Inflammatory macrophage treated with lipopolysaccharide for 4 hours (primary cell): Measurements from ENCODE around the gene CEP170.
A peak's percentile ranks its signal among the peaks of the same experiment; 100 is the strongest.
"Not testable (repeated sequence)": the region's sequence is repeated elsewhere in the genome, so short reads cannot be mapped to it uniquely, and the experiment has no call there.

Experiments
- DNase-seq: peaks from one replicate; pipeline ENCODE4 v3.0.0-alpha.2; 2020

CEP170 gene

GRCh38 chr1:243164911-243165310, 90.2 kb downstream of the CEP170 start:
- not testable (repeated sequence) for DNase-seq

DNA sequence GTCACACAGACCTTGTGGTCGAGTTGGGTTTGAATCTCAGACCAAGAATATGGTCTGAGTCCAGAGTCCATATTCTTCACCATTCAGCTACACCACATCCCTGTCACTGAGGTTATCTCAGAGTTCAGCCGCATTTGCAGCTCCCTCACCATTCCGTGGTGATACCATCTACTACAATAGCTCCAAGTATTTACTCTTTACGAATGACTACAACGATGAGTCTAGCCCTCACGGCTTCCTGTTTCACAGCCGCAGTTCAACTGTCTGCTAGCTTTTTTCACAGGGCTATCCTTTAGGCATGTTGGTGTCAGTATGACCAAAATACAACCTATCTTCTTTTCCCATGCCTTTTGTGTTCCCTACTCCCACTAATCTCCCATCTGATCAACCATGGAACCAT, 104.2 kb downstream of the CEP170 start:
- not testable (repeated sequence) for DNase-seq

- not testable (repeated sequence) for DNase-seq
Observed at GRCh38 chr1:243149120-243149519, 106.0 kb downstream of the CEP170 start.

DNA sequence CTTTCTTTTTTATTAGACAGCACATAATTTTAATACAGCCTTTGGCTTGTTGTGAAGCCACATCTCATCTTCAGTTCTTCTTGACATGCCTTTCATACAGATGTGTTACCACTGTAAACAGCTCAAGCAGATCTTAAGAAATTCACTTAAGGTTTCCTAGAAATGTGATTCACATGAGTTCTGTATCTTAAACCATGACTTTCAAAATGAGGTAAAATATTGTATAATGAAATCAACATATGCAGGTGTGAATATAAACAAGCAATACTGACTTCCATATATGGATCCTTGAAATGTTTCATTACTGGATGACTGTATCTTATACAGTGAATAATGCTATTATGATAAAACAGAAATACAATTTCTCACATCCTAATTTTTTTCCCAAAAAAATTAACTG, 107.7 kb downstream of the CEP170 start:
- DNase-seq, result not testable (repeated sequence)

DNA sequence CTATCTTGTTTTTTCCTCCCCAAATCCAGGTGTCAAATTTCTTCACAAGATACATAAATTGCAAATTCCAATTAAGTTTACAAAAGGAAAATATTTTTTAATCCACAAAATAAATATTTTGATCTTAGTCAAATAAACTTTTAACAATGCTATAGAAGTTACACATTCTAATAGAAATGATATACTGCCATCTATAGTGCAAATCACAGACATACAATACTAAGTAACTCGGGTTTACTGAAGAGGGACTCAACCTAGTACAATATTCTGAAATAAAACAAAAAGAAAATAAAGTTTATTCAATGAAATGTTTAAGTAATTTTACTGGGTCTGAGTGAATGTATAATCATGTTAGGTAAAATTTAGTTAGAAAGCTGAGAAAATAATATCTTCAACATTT, 114.6 kb downstream of the CEP170 start:
- DNase-seq, result not testable (repeated sequence)

DNA sequence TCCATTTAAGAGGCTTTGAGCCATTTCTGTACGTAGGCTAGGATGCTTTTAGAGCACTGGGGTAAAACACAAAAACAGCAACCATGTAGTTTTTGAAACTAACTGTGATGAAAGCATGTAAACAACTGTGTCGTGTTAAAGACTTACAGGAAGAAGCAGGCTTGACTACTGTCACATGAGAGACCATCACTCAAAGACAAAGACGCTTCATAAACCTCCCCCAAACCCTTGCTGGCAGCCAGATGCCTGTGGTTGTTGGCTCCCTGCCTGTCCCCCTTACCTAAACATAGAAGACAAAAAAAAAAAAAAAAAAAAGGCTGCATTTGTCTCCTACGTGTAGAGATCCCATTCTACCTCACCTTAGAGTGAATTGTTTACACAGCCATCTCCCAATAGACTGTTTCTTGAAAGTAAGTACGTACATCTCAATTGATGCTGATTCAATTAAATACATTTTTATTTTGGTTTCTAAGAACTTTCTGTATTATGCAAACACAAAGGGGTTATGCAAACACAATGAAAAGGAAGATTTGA, 132.1 kb downstream of the CEP170 start:
- not testable (repeated sequence) for DNase-seq

- not testable (repeated sequence) for DNase-seq
Observed at GRCh38 chr1:243121939-243122338, 133.1 kb downstream of the CEP170 start.

DNA sequence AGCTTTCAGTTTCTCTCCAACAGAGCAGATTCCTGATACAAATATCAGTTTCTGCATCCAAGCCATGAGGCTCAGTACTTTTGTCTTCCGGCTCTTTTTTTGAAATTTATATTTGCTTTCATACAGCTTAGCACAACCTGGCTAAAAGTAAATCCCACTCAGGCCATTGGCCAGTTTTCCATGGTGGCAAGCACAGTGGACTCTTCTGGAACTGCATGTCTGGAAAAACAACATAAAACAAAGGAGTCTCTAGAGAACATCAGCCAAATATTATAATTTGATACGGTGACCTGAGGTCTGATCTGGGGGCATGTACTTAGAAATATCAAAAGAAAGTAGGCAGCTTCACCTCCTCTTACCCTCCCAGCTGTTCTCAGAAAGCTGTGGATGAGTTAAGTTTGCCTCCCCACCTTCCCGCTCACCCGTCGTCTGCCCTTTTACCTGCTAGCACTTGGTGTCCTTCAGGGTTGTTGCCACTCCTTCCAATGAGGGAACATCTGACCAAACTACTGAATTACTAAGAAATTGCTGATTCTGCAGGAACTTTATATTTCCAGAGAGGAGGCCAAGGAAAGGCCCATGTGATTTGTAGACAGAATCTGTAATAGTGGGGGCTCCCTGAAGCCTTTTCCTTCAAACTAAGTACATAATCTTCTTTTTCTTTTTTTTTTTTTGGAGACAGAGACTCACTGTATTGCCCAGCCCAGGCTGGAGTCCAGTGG, 136.3 kb downstream of the CEP170 start:
- DNase-seq, result not testable (repeated sequence)

- peak; percentile 58 for DNase-seq
Observed at GRCh38 chr1:243116187-243116586, 138.9 kb downstream of the CEP170 start.

DNA sequence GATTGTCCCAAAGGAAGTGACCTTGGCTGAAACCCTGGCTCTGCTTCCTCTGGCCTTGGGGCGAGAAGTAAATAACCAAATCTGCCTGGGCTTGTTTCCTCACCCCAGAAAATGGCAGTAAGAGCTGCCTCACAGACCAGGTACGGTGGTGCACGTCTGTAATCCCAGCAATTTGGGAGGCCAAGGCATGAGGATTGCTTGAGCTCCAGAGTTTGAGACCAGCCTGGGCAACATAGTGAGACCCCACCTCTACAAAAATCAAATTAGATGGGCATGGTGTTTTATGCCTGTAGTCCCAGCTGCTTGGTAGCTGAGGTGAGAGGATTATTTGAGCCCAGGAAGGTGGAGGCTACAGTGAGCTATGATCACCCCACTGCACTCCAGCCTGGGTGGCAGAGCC, 140.3 kb downstream of the CEP170 start:
- DNase-seq, result not testable (repeated sequence)

DNA sequence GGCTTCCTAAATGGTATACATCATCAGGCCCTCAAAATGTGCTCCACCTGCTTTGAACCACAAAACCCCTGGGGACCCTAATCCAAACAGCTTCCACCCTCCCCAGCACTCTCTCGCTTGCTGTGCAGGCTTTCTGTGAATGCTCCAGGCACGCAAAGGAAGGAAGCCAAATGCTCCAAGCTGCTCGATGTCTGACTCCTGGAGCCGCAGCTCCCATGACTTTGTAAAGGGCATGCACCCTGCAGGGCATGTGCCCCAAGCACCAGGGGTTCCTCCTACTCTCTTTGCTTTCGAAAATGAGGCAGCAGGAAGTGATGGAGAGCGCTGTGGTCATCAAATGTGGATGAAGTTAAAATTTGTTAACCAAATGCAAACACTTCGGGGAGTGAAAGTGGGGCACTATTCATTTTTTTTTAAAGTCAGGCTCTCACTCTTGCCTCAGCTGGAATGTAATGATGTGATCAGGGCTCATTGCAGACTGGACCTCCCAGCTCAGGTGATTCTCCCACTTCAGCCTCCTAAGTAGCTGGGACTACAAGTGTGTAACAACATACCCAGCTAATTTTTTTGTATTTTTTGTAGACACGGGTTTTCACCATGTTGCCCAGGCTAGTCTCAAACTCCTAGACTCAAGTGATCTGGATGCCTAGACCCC, 140.9 kb downstream of the CEP170 start:
- peak; percentile 84 for DNase-seq

DNA sequence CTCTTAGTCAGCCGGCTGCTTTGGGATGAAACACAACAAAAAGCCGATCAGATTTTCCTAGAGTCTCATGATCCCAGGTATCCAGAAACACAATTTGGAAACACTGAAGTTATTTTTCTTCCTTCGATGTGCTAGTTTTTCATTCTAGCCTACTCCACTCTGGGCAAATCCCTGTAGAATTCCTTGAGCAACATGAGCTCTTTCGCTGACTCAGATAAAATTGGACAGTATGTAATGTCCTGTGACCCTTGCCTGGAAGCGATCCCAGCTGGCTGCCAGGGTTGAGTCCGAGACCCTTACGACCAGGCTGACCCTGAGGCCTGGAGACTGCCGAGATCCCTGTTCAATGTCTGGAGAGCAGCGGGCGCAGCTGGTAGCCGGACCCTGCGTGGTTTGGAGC, 147.9 kb downstream of the CEP170 start:
- DNase-seq, result not testable (repeated sequence)

DNA sequence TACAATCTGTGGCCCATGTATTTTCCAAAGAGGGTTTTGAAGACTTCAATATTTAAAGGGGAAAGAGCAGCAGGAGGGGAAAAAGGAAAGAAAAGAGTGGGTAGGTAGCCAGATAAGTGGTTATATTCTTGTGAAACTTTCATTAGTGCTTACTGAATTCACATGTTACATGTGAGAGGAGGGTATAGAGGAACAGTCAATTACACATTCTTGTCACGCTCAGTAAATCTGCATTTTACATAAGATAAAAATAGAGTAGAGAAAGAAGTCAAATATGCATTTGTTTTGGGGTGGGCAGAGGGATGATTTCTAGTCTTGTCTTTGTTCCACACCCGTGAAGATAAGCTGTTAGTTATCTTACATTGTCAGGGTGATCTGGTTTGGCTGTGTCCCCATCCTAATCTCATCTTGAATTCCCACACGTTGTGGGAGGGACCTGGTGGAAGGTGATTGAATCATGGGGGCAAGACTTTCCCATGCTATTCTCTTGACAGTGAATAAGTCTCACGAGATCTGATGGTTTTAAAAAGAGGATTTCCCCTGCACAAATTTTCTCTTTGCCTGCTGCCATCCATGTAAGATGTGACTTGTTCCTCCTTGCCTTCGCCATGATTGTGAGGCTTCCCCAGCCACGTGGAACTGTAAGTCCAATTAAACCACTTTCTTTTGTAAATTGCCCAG, 149.3 kb downstream of the CEP170 start:
- peak; percentile 38 for DNase-seq

- DNase-seq, result not testable (repeated sequence)
Observed at GRCh38 chr1:243105104-243105503, 150.0 kb downstream of the CEP170 start.

- peak; percentile 71 for DNase-seq
Observed at GRCh38 chr1:243104452-243104851, 150.6 kb downstream of the CEP170 start.

GRCh38 chr1:243101551-243102050, 153.5 kb downstream of the CEP170 start:
- peak; percentile 72 for DNase-seq

DNA sequence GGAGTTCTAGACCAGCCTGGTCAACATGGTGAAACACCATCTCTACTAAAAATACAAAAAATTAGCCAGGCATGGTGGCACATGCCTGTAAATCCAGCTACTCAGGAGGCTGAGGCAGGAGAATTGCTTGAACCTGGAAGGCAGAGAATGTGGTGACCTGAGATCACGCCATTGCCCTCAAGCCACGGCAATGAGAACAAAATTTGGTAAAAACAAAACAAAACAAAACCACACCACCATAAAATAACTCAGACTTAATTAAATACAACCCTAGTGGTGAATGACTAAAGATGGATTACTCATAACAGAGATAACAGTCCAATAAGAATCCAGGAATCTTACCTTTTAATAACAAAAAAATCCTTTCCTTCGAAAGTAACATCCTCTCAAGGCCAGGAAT, 167.7 kb downstream of the CEP170 start:
- not testable (repeated sequence) for DNase-seq
